Muscle of leg (tissue), 11 donors: ENCODE data around the gene PAM16. TPM values are rescaled to one million over a fixed set of nuclear protein-coding genes. Genes with fewer than 3 reads are reported as not detected.
A peak's percentile ranks its signal among the peaks of the same experiment; 100 is the strongest.

Source experiments
- DNase-seq: peaks from one replicate; pipeline ENCODE4 v3.0.0; 2013
- H3K27ac ChIP-seq: one replicate; pipeline ENCODE4 v1.5.1; 2013; ENCODE audit warnings: mild to moderate bottlenecking, low read length, control low read depth
- H3K27me3 ChIP-seq: one replicate; pipeline ENCODE4 v1.6.1; 2013; ENCODE audit warnings: low read length; ENCODE audit not compliant: control insufficient read depth, insufficient read depth
- H3K36me3 ChIP-seq: one replicate; pipeline ENCODE4 v1.6.1; 2013; ENCODE audit warnings: low read length; ENCODE audit not compliant: control insufficient read depth, insufficient read depth
- H3K4me1 ChIP-seq: one replicate; pipeline ENCODE4 v1.6.1; 2013; ENCODE audit warnings: low read length; ENCODE audit not compliant: control insufficient read depth, insufficient read depth
- H3K4me3 ChIP-seq: one replicate; pipeline ENCODE4 v1.5.1; 2013; ENCODE audit warnings: low read length, control low read depth
- H3K9me3 ChIP-seq: replicated peaks from 2 replicates; pipeline ENCODE4 v1.6.1; 2013; ENCODE audit warnings: low read depth, low read length; ENCODE audit not compliant: control insufficient read depth
- WGBS: methylation state at CpG from one replicate; pipeline ENCODE4 v1.1.5; 2013; ENCODE audit warnings: missing lambda C conversion rate; ENCODE audit not compliant: insufficient coverage; 5-methylcytosine and 5-hydroxymethylcytosine counted together
- polyA plus RNA-seq, 8 donors: library from polyadenylated mRNA; unstranded; fragments of 120-200 nt; gene quantifications; one replicate each; pipeline versions ENCODE4 v1.2.1 to v1.2.3, GENCODE V29; 2013; ENCODE audit warnings: inconsistent platforms in 1 of 8, low replicate concordance in 1 of 8; ENCODE audit not compliant: insufficient read length in 8 of 8, insufficient read depth in 1 of 8
- total RNA-seq: library from RNA; stranded (reverse); fragments of 120-200 nt; gene quantifications from one replicate; pipeline ENCODE4 v1.2.4, GENCODE V29; 2013

Gene PAM16
- total and polyA plus RNA-seq, 9 donors, result 22.1 to 34.0 (median 27.8) TPM

- Histone ChIP-seq H3K27ac (peak within 1 kb of the TSS; percentile 78), H3K27me3 (peaks cover 5% of the 10 kb centered on the region), H3K4me3 (peak within 1 kb of the TSS; percentile 52), H3K9me3 (no peaks in the 10 kb centered on the region), H3K36me3 (peaks cover 6% of the 10 kb centered on the region), H3K4me1 (peaks cover 63% of the 10 kb centered on the region)
- 2% methylated on average over 46 of the region's 50 CpGs for WGBS
- DNase-seq, result peak; percentile 87
Measured at GRCh38 chr16:4371357-4372000, 20.4 kb upstream of the PAM16 start, which contains the start of gene VASN. Gene VASN, plus strand, starts transcription at chr16:4371848. Its CDS starts 9,030 bp downstream, at chr16:4380878.

GRCh38 chr16:4370570-4371356, 19.6 kb upstream of the PAM16 start:
- Histone ChIP-seq H3K9me3 (no peaks in the 10 kb centered on the region), H3K4me1 (peaks cover 55% of the 10 kb centered on the region), H3K4me3 (no peak overlapping the region), H3K36me3 (peaks cover 5% of the 10 kb centered on the region), H3K27ac (peak overlapping the region; percentile 78), H3K27me3 (peaks cover 5% of the 10 kb centered on the region)
- peak; percentile 72 for DNase-seq
- WGBS, result 34% methylated on average over 7 of the region's 14 CpGs

- Histone ChIP-seq H3K9me3 (no peaks in the 10 kb centered on the region), H3K4me3 (no peak overlapping the region), H3K36me3 (peaks cover 7% of the 10 kb centered on the region), H3K4me1 (peaks cover 50% of the 10 kb centered on the region), H3K27me3 (peaks cover 5% of the 10 kb centered on the region), H3K27ac (peak overlapping the region; percentile 78)
- DNase-seq, result no peak
- WGBS, result 76% methylated on average over 3 of the region's 3 CpGs
Measured at GRCh38 chr16:4370151-4370550, 19.0 kb upstream of the PAM16 start.

GRCh38 chr16:4369007-4369733, 18.0 kb upstream of the PAM16 start:
- Histone ChIP-seq H3K4me1 (peaks cover 40% of the 10 kb centered on the region), H3K4me3 (no peak overlapping the region), H3K27ac (no peak overlapping the region), H3K36me3 (peaks cover 14% of the 10 kb centered on the region), H3K9me3 (no peaks in the 10 kb centered on the region), H3K27me3 (peaks cover 5% of the 10 kb centered on the region)
- DNase-seq, result no peak
- WGBS, result 79% methylated on average over 11 of the region's 13 CpGs

- H3K36me3 ChIP-seq, result peaks cover 26% of the 10 kb centered on the region
- no peaks in the 10 kb centered on the region for H3K9me3 ChIP-seq
Measured at GRCh38 chr16:4367393-4367856, 16.3 kb upstream of the PAM16 start.

GRCh38 chr16:4366016-4366415, 14.9 kb upstream of the PAM16 start:
- Histone ChIP-seq H3K27ac (no peak overlapping the region), H3K4me3 (no peak overlapping the region), H3K36me3 (peaks cover 40% of the 10 kb centered on the region), H3K4me1 (peaks cover 22% of the 10 kb centered on the region), H3K27me3 (no peaks in the 10 kb centered on the region), H3K9me3 (no peaks in the 10 kb centered on the region)
- no peak for DNase-seq
- WGBS, result 78% methylated on average over 12 of the region's 13 CpGs

More at GRCh38 chr16:4367393-4367856, 16.3 kb upstream of the PAM16 start:
- DNase-seq, result no peak
- 81% methylated on average over 4 of the region's 5 CpGs for WGBS
- no peak overlapping the region for H3K4me3 ChIP-seq
- H3K27me3 ChIP-seq, result peaks cover 5% of the 10 kb centered on the region
- H3K27ac ChIP-seq, result no peak overlapping the region
- peaks cover 30% of the 10 kb centered on the region for H3K4me1 ChIP-seq

GRCh38 chr16:4365615-4366014, 14.5 kb upstream of the PAM16 start:
- H3K27ac ChIP-seq, result no peak overlapping the region
- peaks cover 43% of the 10 kb centered on the region for H3K36me3 ChIP-seq
- H3K27me3 ChIP-seq, result no peaks in the 10 kb centered on the region
- H3K4me3 ChIP-seq, result no peak overlapping the region
- no peak for DNase-seq
- H3K4me1 ChIP-seq, result peaks cover 18% of the 10 kb centered on the region
- H3K9me3 ChIP-seq, result no peaks in the 10 kb centered on the region
- WGBS, result 75% methylated on average over 5 of the region's 12 CpGs

GRCh38 chr16:4365014-4365406, 13.9 kb upstream of the PAM16 start:
- Histone ChIP-seq H3K9me3 (no peaks in the 10 kb centered on the region), H3K27me3 (no peaks in the 10 kb centered on the region), H3K27ac (no peak overlapping the region), H3K4me3 (no peak overlapping the region), H3K4me1 (peaks cover 12% of the 10 kb centered on the region), H3K36me3 (peaks cover 48% of the 10 kb centered on the region)
- DNase-seq, result no peak
- WGBS, result 88% methylated on average over 9 of the region's 10 CpGs

GRCh38 chr16:4364196-4365013, 13.3 kb upstream of the PAM16 start:
- Histone ChIP-seq H3K9me3 (no peaks in the 10 kb centered on the region), H3K27me3 (no peaks in the 10 kb centered on the region), H3K36me3 (peaks cover 50% of the 10 kb centered on the region), H3K4me1 (peaks cover 9% of the 10 kb centered on the region), H3K4me3 (no peak overlapping the region), H3K27ac (no peak overlapping the region)
- 88% methylated on average over 36 of the region's 37 CpGs for WGBS
- DNase-seq, result no peak
